ENCODE data around the gene SLC39A2.

SLC39A2 gene

DNA sequence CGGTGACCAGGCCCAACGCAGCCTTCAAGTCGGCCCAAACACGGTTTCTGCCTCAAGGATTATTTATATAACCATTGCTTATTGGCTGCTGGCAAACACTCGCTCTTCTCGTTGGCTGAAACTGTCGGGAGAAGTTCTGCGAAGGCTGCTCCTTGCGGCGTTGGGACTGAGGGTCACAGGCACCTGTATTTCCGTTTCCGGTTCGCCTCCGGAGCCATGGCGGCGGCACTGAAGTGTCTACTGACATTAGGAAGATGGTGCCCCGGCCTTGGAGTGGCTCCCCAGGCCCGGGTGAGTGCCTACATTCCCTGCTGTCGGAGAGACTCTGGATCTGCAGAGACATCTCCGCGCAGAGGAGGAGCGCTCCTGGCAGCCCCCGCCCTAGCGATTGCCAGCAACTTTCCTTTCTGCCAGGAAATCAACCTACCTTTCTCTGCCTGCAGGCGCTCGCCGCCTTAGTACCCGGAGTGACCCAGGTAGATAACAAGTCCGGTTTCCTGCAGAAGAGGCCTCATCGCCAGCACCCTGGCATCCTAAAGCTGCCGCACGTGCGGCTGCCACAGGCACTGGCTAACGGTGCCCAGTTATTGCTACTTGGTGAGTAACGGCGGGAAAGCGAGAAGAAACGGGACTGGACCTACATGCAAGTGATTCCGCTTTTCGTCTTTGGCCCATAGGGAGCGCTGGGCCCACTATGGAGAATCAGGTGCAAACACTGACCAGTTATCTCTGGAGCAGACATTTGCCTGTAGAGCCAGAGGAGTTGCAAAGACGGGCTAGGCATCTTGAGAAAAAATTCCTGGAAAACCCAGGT, 9.1 kb upstream of the SLC39A2 start, which contains the start of gene METTL17 (continued):
- TF ChIP-seq, protein P1, sequence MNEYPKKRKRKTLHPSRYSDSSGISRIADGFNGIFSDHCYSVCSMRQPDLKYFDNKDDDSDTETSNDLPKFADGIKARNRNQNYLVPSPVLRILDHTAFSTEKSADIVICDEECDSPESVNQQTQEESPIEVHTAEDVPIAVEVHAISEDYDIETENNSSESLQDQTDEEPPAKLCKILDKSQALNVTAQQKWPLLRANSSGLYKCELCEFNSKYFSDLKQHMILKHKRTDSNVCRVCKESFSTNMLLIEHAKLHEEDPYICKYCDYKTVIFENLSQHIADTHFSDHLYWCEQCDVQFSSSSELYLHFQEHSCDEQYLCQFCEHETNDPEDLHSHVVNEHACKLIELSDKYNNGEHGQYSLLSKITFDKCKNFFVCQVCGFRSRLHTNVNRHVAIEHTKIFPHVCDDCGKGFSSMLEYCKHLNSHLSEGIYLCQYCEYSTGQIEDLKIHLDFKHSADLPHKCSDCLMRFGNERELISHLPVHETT (tag by site-specific recombination; IDR thresholded peaks at IDR 0.05), result no peak
- peak; percentile 59; the same call in 1 of the 2 replicates for TF ChIP-seq KLF17 (tag by site-specific recombination; IDR thresholded peaks at IDR 0.05)
- no peak; the same call in 1 of the 2 replicates for TF ChIP-seq ZNF501 (tag by site-specific recombination; IDR thresholded peaks at IDR 0.05)
- no peak for TF ChIP-seq ZNF221 (tag by site-specific recombination; IDR thresholded peaks at IDR 0.05; ENCODE audit: borderline replicate concordance)
- peak; percentile 31; the same call in 1 of the 2 replicates for TF ChIP-seq ZNF394 (tag by site-specific recombination; IDR thresholded peaks at IDR 0.05; ENCODE audit: borderline replicate concordance)
- no peak for TF ChIP-seq ZNF707 (tag by site-specific recombination; IDR thresholded peaks at IDR 0.05)
- TF ChIP-seq ZNF19 (tag by site-specific recombination; IDR thresholded peaks at IDR 0.05; ENCODE audit: low read depth), result no peak
- peak; percentile 56 for TF ChIP-seq ZNF341 (tag by site-specific recombination; IDR thresholded peaks at IDR 0.05; ENCODE audit: low read depth)
- TF ChIP-seq OVOL3 (tag by site-specific recombination; IDR thresholded peaks at IDR 0.05), result peak; percentile 41; the same call in 1 of the 2 replicates
- TF ChIP-seq, protein P2, sequence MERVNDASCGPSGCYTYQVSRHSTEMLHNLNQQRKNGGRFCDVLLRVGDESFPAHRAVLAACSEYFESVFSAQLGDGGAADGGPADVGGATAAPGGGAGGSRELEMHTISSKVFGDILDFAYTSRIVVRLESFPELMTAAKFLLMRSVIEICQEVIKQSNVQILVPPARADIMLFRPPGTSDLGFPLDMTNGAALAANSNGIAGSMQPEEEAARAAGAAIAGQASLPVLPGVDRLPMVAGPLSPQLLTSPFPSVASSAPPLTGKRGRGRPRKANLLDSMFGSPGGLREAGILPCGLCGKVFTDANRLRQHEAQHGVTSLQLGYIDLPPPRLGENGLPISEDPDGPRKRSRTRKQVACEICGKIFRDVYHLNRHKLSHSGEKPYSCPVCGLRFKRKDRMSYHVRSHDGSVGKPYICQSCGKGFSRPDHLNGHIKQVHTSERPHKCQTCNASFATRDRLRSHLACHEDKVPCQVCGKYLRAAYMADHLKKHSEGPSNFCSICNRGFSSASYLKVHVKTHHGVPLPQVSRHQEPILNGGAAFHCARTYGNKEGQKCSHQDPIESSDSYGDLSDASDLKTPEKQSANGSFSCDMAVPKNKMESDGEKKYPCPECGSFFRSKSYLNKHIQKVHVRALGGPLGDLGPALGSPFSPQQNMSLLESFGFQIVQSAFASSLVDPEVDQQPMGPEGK (tag by site-specific recombination; IDR thresholded peaks at IDR 0.05), result peak; percentile 58; the same call in 1 of the 2 replicates
- TF ChIP-seq ZNF600 (tag by site-specific recombination; IDR thresholded peaks at IDR 0.05), result no peak
- TF ChIP-seq ZNF621 (tag by site-specific recombination; IDR thresholded peaks at IDR 0.05), result no peak
- TF ChIP-seq ZBTB17 (tag by site-specific recombination; IDR thresholded peaks at IDR 0.05), result peak; percentile 87
- no peak for TF ChIP-seq ZNF701 (tag by site-specific recombination; IDR thresholded peaks at IDR 0.05)
- no peak for TF ChIP-seq RBAK (tag by site-specific recombination; IDR thresholded peaks at IDR 0.05)
- no peak for TF ChIP-seq TCF7L2 (IDR thresholded peaks at IDR 0.05; ENCODE audit: borderline replicate concordance, low read depth, low read length)
- TF ChIP-seq ZXDB (tag by site-specific recombination; IDR thresholded peaks at IDR 0.05), result peak; percentile 88
- TF ChIP-seq, protein P3, sequence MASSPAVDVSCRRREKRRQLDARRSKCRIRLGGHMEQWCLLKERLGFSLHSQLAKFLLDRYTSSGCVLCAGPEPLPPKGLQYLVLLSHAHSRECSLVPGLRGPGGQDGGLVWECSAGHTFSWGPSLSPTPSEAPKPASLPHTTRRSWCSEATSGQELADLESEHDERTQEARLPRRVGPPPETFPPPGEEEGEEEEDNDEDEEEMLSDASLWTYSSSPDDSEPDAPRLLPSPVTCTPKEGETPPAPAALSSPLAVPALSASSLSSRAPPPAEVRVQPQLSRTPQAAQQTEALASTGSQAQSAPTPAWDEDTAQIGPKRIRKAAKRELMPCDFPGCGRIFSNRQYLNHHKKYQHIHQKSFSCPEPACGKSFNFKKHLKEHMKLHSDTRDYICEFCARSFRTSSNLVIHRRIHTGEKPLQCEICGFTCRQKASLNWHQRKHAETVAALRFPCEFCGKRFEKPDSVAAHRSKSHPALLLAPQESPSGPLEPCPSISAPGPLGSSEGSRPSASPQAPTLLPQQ (tag by site-specific recombination; IDR thresholded peaks at IDR 0.05), result peak; percentile 88
- TF ChIP-seq ZNF518A (tag by site-specific recombination; conservative IDR thresholded peaks at IDR 0.05; ENCODE audit: low read depth), result peak; percentile 99
- peak; percentile 24; the same call in 1 of the 2 replicates for TF ChIP-seq ZEB2 (tag by site-specific recombination; IDR thresholded peaks at IDR 0.05)
- TF ChIP-seq ZNF404 (tag by site-specific recombination; IDR thresholded peaks at IDR 0.05), result no peak
- no peak for TF ChIP-seq FEZF1 (tag by site-specific recombination; IDR thresholded peaks at IDR 0.05)
- TF ChIP-seq, protein P4, sequence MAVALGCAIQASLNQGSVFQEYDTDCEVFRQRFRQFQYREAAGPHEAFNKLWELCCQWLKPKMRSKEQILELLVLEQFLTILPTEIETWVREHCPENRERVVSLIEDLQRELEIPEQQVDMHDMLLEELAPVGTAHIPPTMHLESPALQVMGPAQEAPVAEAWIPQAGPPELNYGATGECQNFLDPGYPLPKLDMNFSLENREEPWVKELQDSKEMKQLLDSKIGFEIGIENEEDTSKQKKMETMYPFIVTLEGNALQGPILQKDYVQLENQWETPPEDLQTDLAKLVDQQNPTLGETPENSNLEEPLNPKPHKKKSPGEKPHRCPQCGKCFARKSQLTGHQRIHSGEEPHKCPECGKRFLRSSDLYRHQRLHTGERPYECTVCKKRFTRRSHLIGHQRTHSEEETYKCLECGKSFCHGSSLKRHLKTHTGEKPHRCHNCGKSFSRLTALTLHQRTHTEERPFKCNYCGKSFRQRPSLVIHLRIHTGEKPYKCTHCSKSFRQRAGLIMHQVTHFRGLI (tag by site-specific recombination; IDR thresholded peaks at IDR 0.05), result peak; percentile 39; the same call in 1 of the 2 replicates
- no peak for TF ChIP-seq ATF2 (tag by site-specific recombination; IDR thresholded peaks at IDR 0.05; ENCODE audit: low read depth)
